HCT116 (cell line): ENCODE measurements around the gene ARHGEF10L. TPM values are rescaled to one million over a fixed set of nuclear protein-coding genes. Genes with fewer than 3 reads are reported as not detected.

Source experiments
- ATAC-seq: fragments of 200-7000 bp; cut with Tn5 transposase; 2 replicates; pipeline ENCODE4 v1.9.1; 2020; ENCODE audit warnings: mild to moderate bottlenecking, moderate library complexity
- BruUV-seq: library from RNA; stranded (reverse); fragments of 400-500 nt; replicated peaks from 2 replicates; lab custom pipeline; 2021; lab: Mats Ljungman, UMichigan
- CTCF ChIA-PET: fragments of 300-600 bp; sonication (Branson Sonifier 250); formaldehyde crosslinking; loops from one replicate; lab custom pipeline; 2021; ENCODE audit warnings: antibody characterized with exemption; lab: Charles Lee
- POLR2A ChIA-PET: fragments of 300-600, 350-600 bp; sonication (Branson Sonifier 250); formaldehyde crosslinking; loops from one replicate; lab custom pipeline; 2021; ENCODE audit warnings: antibody characterized with exemption; lab: Charles Lee
- RAD21 ChIA-PET, 2 experiments: fragments of 300-600 bp; sonication (Branson Sonifier 250); formaldehyde crosslinking; loops; one replicate each; lab custom pipeline; 2023; ENCODE audit warnings: low total read pairs in 2 of 2; ENCODE audit not compliant: uncharacterized antibody in 2 of 2, unreplicated experiment in 2 of 2, low non-redundant PET in 1 of 2; lab: Charles Lee
- DNase-seq: peaks from one replicate; pipeline ENCODE4 v3.0.0-alpha.2; 2010; ENCODE audit warnings: low read depth, low spot score
- H2AFZ ChIP-seq: fragments of 200-600 bp; shearing (Covaris generic), sonication (generic); 2 replicates; pipeline ENCODE4 v1.6.1; 2017; ENCODE audit warnings: low read depth, mixed run types, mixed read lengths, antibody characterized with exemption, low read length; ENCODE audit not compliant: poor library complexity, severe bottlenecking
- H3K27ac ChIP-seq: 2 replicates; pipeline ENCODE4 v1.5.1; 2012; ENCODE audit warnings: low read depth, low read length
- H3K27me3 ChIP-seq: fragments of 200-600 bp; sonication (generic); 2 replicates; pipeline ENCODE4 v1.6.1; 2016; ENCODE audit warnings: mixed run types, low read length, mixed read lengths; ENCODE audit not compliant: insufficient read depth
- H3K36me3 ChIP-seq, 2 experiments: fragments of 200-500 bp in 1 of 2; fragments of 200-600 bp in 1 of 2; sonication (Bioruptor generic) in 1 of 2; sonication (generic) in 1 of 2; 2 replicates each; pipeline versions ENCODE4 v1.5.1 to v1.6.1; 2014 to 2016; ENCODE audit warnings: low read length in 2 of 2, inconsistent platforms in 1 of 2, mixed read lengths in 1 of 2, mixed run types in 1 of 2; ENCODE audit not compliant: insufficient read depth in 2 of 2, control insufficient read depth in 1 of 2
- H3K4me1 ChIP-seq, 2 experiments: fragments of 200-600 bp in 1 of 2; sonication (generic) in 1 of 2; 2 replicates each; pipeline versions ENCODE4 v1.5.1 to v1.6.1; 2012 to 2017; ENCODE audit warnings: low read length in 2 of 2, inconsistent platforms in 1 of 2, mild to moderate bottlenecking in 1 of 2, mixed read lengths in 1 of 2, mixed run types in 1 of 2, moderate library complexity in 1 of 2; ENCODE audit not compliant: insufficient read depth in 2 of 2, control insufficient read depth in 1 of 2
- H3K4me2 ChIP-seq: fragments of 200-600 bp; sonication (generic); 2 replicates; pipeline ENCODE4 v1.6.1; 2017; ENCODE audit warnings: mixed run types, low read length, mixed read lengths
- H3K4me3 ChIP-seq, 2 experiments: fragments of 200-600 bp in 1 of 2; sonication (generic) in 1 of 2; replicated peaks in 1 of 2; 2 replicates each; pipeline ENCODE4 v1.5.1; 2011 to 2016; ENCODE audit warnings: low read length in 2 of 2, control low read depth in 1 of 2, low read depth in 1 of 2, mild to moderate bottlenecking in 1 of 2, mixed read lengths in 1 of 2, mixed run types in 1 of 2
- H3K79me2 ChIP-seq: fragments of 200-600 bp; sonication (generic); 2 replicates; pipeline ENCODE4 v1.6.1; 2017; ENCODE audit warnings: mild to moderate bottlenecking, mixed run types, low read length, moderate library complexity, mixed read lengths; ENCODE audit not compliant: insufficient read depth
- H3K9ac ChIP-seq: fragments of 200-600 bp; sonication (generic); 2 replicates; pipeline ENCODE4 v1.6.1; 2016; ENCODE audit warnings: low read length, mixed read lengths
- H3K9me2 ChIP-seq: fragments of 200-600 bp; sonication (generic), shearing (Covaris generic); 2 replicates; pipeline ENCODE4 v1.6.1; 2017; ENCODE audit warnings: mixed run types, mild to moderate bottlenecking, moderate library complexity; ENCODE audit not compliant: insufficient read depth
- H3K9me3 ChIP-seq, 2 experiments: fragments of 200-500 bp in 1 of 2; fragments of 200-600 bp in 1 of 2; sonication (Bioruptor generic) in 1 of 2; sonication (generic) in 1 of 2; 2 replicates each; pipeline ENCODE4 v1.6.1; 2014 to 2017; ENCODE audit warnings: low read length in 2 of 2, mixed read lengths in 2 of 2, inconsistent platforms in 1 of 2, low read depth in 1 of 2, mild to moderate bottlenecking in 1 of 2, mixed run types in 1 of 2, moderate library complexity in 1 of 2; ENCODE audit not compliant: control insufficient read depth in 1 of 2, insufficient read depth in 1 of 2
- H4K20me1 ChIP-seq: fragments of 200-600 bp; sonication (generic), shearing (Covaris generic); 2 replicates; pipeline ENCODE4 v1.6.1; 2017; ENCODE audit warnings: mixed run types, mild to moderate bottlenecking, moderate library complexity; ENCODE audit not compliant: insufficient read depth
- EGR1 ChIP-seq: IDR thresholded peaks from 2 replicates; pipeline ENCODE4 v1.6.1; 2012; ENCODE audit warnings: low read depth
- EZH2phosphoT487 ChIP-seq: fragments of 200-600 bp; IDR thresholded peaks from 2 replicates; pipeline ENCODE4 v1.6.1; 2018; ENCODE audit warnings: antibody characterized with exemption, borderline replicate concordance
- JUND ChIP-seq: IDR thresholded peaks from 2 replicates; pipeline ENCODE4 v1.6.1; 2012
- POLR2AphosphoS5 ChIP-seq: IDR thresholded peaks from 2 replicates; pipeline ENCODE4 v1.6.1; 2011; ENCODE audit warnings: mild to moderate bottlenecking, low read depth, low read length, moderate library complexity
- RAD21 ChIP-seq: IDR thresholded peaks from 2 replicates; pipeline ENCODE4 v1.6.1; 2012; ENCODE audit warnings: low read depth, mild to moderate bottlenecking
- SIN3A ChIP-seq: IDR thresholded peaks from 2 replicates; pipeline ENCODE4 v1.6.1; 2012; ENCODE audit warnings: low read depth
- SP1 ChIP-seq: IDR thresholded peaks from 2 replicates; pipeline ENCODE4 v1.6.1; 2012; ENCODE audit warnings: low read depth
- SRF ChIP-seq: IDR thresholded peaks from 2 replicates; pipeline ENCODE4 v1.6.1; 2012; ENCODE audit warnings: low read depth
- ZNF274 ChIP-seq: fragments of 200-500 bp; sonication (Bioruptor generic); IDR thresholded peaks from 2 replicates; pipeline ENCODE4 v1.6.1; 2014; ENCODE audit warnings: mild to moderate bottlenecking, low read depth, low read length, inconsistent platforms
- intact Hi-C: fragments of 100-400 bp; cut with micrococcal nuclease; formaldehyde crosslinking; loops from 2 replicates; pipeline ENCODE4 v1.10.0; 2022
- total RNA-seq: library from RNA; stranded (reverse); gene quantifications from one replicate; pipeline ENCODE4 v1.2.1, GENCODE V29; 2021; ENCODE audit not compliant: unreplicated experiment
- TF ChIP-seq, protein P1 (sequence below): IDR thresholded peaks from 2 replicates; pipeline ENCODE4 v1.6.1; 2011; ENCODE audit warnings: mild to moderate bottlenecking, low read length, moderate library complexity; ENCODE audit not compliant: insufficient replicate concordance; ENCODE audit errors: extremely low read depth
- TF ChIP-seq, protein P2 (sequence below): IDR thresholded peaks from 2 replicates; pipeline ENCODE4 v1.6.1; 2012
- TF ChIP-seq, protein P3 (sequence below): IDR thresholded peaks from 2 replicates; pipeline ENCODE4 v1.6.1; 2012; ENCODE audit warnings: low read depth

Gene ARHGEF10L
- total RNA-seq, 1 experiment from 2014 or later = 14.7 TPM

DNA sequence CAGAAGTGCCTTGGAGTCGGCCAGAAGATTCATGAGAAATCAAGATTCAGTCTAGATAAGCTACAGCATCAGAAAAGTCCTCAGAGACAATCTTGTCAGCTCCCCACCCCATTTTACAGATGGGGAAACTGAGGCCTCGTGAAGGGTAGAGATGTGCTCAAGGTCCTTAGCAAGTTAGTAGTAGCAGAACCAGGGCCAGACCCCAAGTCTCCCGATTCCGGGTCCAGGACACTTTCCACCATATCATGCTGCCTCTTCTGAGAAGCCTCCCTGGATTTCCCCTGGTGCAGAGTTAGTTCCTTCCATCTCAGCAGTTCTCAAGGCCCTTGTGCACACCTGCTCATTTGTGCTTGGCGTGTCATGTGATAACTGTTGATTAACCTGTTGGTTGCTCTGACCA, 124.1 kb downstream of the ARHGEF10L start:
- Histone ChIP-seq H4K20me1 (no peaks in the 10 kb centered on the region), H3K36me3 (no peaks in the 10 kb centered on the region), H3K27ac (no peak overlapping the region), H3K9me2 (no peaks in the 10 kb centered on the region), H3K9me3 (no peaks in the 10 kb centered on the region), H3K4me3 (no peak overlapping the region), H3K4me2 (no peak overlapping the region), H2AFZ (no peak overlapping the region), H3K27me3 (no peaks in the 10 kb centered on the region), H3K4me1 (0 out of 4 replicates have a peak, but pooled peaks cover 0 to 4% of the 10 kb centered on the region in 2 experiments), H3K9ac (no peak overlapping the region), H3K79me2 (no peaks in the 10 kb centered on the region)
- intact Hi-C loops = no loop called here
- DNase-seq (no peak), ATAC-seq (no peak)
- ChIA-PET CTCF (interaction anchor here (2.7 kb wide), 1 partner anchor 13 kb away, joined by 19 read pairs; no protein-coding TSS in a partner anchor), RAD21 (no interaction called here), POLR2A (no interaction called here)
- TF ChIP-seq, protein P1, sequence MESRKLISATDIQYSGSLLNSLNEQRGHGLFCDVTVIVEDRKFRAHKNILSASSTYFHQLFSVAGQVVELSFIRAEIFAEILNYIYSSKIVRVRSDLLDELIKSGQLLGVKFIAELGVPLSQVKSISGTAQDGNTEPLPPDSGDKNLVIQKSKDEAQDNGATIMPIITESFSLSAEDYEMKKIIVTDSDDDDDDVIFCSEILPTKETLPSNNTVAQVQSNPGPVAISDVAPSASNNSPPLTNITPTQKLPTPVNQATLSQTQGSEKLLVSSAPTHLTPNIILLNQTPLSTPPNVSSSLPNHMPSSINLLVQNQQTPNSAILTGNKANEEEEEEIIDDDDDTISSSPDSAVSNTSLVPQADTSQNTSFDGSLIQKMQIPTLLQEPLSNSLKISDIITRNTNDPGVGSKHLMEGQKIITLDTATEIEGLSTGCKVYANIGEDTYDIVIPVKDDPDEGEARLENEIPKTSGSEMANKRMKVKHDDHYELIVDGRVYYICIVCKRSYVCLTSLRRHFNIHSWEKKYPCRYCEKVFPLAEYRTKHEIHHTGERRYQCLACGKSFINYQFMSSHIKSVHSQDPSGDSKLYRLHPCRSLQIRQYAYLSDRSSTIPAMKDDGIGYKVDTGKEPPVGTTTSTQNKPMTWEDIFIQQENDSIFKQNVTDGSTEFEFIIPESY = no peak
- TF ChIP-seq EZH2phosphoT487 (no peak), ZNF274 (no peak), SP1 (no peak), EGR1 (no peak), SIN3A (no peak), JUND (no peak), POLR2AphosphoS5 (no peak), SRF (no peak), RAD21 (no peak)
- TF ChIP-seq, protein P2, sequence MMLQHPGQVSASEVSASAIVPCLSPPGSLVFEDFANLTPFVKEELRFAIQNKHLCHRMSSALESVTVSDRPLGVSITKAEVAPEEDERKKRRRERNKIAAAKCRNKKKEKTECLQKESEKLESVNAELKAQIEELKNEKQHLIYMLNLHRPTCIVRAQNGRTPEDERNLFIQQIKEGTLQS = no peak
- TF ChIP-seq, protein P3, sequence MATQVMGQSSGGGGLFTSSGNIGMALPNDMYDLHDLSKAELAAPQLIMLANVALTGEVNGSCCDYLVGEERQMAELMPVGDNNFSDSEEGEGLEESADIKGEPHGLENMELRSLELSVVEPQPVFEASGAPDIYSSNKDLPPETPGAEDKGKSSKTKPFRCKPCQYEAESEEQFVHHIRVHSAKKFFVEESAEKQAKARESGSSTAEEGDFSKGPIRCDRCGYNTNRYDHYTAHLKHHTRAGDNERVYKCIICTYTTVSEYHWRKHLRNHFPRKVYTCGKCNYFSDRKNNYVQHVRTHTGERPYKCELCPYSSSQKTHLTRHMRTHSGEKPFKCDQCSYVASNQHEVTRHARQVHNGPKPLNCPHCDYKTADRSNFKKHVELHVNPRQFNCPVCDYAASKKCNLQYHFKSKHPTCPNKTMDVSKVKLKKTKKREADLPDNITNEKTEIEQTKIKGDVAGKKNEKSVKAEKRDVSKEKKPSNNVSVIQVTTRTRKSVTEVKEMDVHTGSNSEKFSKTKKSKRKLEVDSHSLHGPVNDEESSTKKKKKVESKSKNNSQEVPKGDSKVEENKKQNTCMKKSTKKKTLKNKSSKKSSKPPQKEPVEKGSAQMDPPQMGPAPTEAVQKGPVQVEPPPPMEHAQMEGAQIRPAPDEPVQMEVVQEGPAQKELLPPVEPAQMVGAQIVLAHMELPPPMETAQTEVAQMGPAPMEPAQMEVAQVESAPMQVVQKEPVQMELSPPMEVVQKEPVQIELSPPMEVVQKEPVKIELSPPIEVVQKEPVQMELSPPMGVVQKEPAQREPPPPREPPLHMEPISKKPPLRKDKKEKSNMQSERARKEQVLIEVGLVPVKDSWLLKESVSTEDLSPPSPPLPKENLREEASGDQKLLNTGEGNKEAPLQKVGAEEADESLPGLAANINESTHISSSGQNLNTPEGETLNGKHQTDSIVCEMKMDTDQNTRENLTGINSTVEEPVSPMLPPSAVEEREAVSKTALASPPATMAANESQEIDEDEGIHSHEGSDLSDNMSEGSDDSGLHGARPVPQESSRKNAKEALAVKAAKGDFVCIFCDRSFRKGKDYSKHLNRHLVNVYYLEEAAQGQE = no peak
- BruUV-seq = no TSS peak
